HEK293T (cell line): ENCODE measurements around the gene KIAA1671.

Experiments
- BHLHE40 ChIP-seq: fragments of 450-650 bp; IDR thresholded peaks from 2 replicates; pipeline ENCODE4 v1.6.1; 2016; ENCODE audit warnings: mild to moderate bottlenecking, moderate library complexity, borderline replicate concordance
- ELF4 ChIP-seq: fragments of 450-650 bp; IDR thresholded peaks from 2 replicates; pipeline ENCODE4 v1.6.1; 2017; ENCODE audit warnings: antibody characterized with exemption
- FOXA1 ChIP-seq: fragments of 450-650 bp; IDR thresholded peaks from 2 replicates; pipeline ENCODE4 v1.6.1; 2016; ENCODE audit warnings: mild to moderate bottlenecking
- FOXM1 ChIP-seq: fragments of 450-650 bp; IDR thresholded peaks from 2 replicates; pipeline ENCODE4 v1.6.1; 2017; ENCODE audit warnings: mild to moderate bottlenecking, borderline replicate concordance
- LEF1 ChIP-seq: fragments of 450-650 bp; IDR thresholded peaks from 2 replicates; pipeline ENCODE4 v1.6.1; 2017; ENCODE audit warnings: mild to moderate bottlenecking, borderline replicate concordance
- NFRKB ChIP-seq: fragments of 450-650 bp; IDR thresholded peaks from 2 replicates; pipeline ENCODE4 v1.6.1; 2016; ENCODE audit warnings: mild to moderate bottlenecking, moderate library complexity
- SUZ12 ChIP-seq: fragments of 450-650 bp; IDR thresholded peaks from 2 replicates; pipeline ENCODE4 v1.6.1; 2016; ENCODE audit warnings: mild to moderate bottlenecking
- TF ChIP-seq, protein P1 (sequence below): fragments of 450-650 bp; IDR thresholded peaks from 2 replicates; pipeline ENCODE4 v1.6.1; 2016

- TF ChIP-seq FOXM1 (no peak), ELF4 (no peak), NFRKB (no peak), BHLHE40 (no peak), LEF1 (no peak), FOXA1 (no peak), SUZ12 (no peak)
- TF ChIP-seq, protein P1, sequence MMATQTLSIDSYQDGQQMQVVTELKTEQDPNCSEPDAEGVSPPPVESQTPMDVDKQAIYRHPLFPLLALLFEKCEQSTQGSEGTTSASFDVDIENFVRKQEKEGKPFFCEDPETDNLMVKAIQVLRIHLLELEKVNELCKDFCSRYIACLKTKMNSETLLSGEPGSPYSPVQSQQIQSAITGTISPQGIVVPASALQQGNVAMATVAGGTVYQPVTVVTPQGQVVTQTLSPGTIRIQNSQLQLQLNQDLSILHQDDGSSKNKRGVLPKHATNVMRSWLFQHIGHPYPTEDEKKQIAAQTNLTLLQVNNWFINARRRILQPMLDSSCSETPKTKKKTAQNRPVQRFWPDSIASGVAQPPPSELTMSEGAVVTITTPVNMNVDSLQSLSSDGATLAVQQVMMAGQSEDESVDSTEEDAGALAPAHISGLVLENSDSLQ = no peak
Observed at GRCh38 chr22:25130462-25130861, 177.9 kb downstream of the KIAA1671 start.
